Peyer's patch (tissue), 4 donors: ENCODE results near the gene SCUBE3.

Source experiments
- POLR2A ChIP-seq, 2 donors: fragments of 450-650 bp; IDR thresholded peaks; one replicate each; pipeline ENCODE4 v1.5.1; 2017; ENCODE audit warnings: antibody characterized with exemption in 2 of 2, mild to moderate bottlenecking in 2 of 2, moderate library complexity in 2 of 2
- TF ChIP-seq, protein P1 (sequence below), 6 experiments: fragments of 450-650 bp in 4 of 6; fragments of 200-600 bp in 2 of 6; sonication (generic) in 1 of 6; IDR thresholded peaks; one replicate each; pipeline ENCODE4 v1.5.1; 2017 to 2019; ENCODE audit warnings: antibody characterized with exemption in 6 of 6, mild to moderate bottlenecking in 3 of 6, moderate library complexity in 1 of 6

DNA sequence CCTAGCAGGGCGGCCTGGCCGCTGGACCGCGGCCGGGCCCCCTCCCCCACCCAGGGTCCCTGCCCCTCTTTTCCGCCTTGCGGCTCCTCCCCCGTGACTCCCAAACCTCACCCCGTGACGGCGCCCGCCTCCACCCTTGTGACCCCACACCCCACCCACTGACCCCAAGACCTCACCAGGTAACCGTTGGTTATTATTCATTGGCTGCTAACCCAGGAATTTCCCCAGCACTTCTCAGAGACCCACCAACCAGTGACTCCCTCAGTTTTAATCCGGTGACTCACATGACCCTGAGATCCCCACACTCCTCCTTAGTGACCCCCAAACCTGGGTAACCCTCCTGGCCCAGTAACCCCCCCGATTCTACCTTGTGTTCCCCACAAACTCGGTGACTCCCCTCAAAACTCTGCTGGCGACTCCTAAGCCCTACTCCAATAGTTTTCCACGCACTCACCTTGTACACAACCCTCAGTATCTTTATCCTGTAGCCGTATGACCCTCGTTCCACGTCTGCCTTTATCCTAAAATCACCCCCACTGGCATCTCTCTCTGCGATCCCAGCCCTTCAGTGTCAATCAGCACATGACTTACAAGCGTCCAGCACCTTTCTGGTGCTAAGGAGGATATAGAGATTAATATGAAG is 46.3 kb downstream of the SCUBE3 start:
- TF ChIP-seq POLR2A (IDR thresholded peaks at IDR 0.05), result peak in 1 of 2 donors; percentile 1
- TF ChIP-seq, protein P1, sequence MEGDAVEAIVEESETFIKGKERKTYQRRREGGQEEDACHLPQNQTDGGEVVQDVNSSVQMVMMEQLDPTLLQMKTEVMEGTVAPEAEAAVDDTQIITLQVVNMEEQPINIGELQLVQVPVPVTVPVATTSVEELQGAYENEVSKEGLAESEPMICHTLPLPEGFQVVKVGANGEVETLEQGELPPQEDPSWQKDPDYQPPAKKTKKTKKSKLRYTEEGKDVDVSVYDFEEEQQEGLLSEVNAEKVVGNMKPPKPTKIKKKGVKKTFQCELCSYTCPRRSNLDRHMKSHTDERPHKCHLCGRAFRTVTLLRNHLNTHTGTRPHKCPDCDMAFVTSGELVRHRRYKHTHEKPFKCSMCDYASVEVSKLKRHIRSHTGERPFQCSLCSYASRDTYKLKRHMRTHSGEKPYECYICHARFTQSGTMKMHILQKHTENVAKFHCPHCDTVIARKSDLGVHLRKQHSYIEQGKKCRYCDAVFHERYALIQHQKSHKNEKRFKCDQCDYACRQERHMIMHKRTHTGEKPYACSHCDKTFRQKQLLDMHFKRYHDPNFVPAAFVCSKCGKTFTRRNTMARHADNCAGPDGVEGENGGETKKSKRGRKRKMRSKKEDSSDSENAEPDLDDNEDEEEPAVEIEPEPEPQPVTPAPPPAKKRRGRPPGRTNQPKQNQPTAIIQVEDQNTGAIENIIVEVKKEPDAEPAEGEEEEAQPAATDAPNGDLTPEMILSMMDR (IDR thresholded peaks at IDR 0.05), result no peak
